HepG2 (cell line): ENCODE measurements around the gene GFRA1. TPM values are rescaled to one million over a fixed set of nuclear protein-coding genes. Genes with fewer than 3 reads are reported as not detected.
A peak's percentile ranks its signal among the peaks of the same experiment; 100 is the strongest.

ENCODE experiments used
- ATAC-seq: fragments of 200-7000 bp; cut with Tn5 transposase; 3 replicates; pipeline ENCODE4 v1.9.1; 2020; ENCODE audit warnings: mild to moderate bottlenecking, moderate library complexity
- BruUV-seq: library from RNA; stranded (reverse); fragments of 400-500 nt; replicated peaks from 2 replicates; lab custom pipeline; 2021; lab: Mats Ljungman, UMichigan
- CTCF ChIA-PET: fragments of 300-600 bp; formaldehyde crosslinking; extraction: SDS; loops from one replicate; lab custom pipeline; 2021; ENCODE audit warnings: low total read pairs, inconsistent platforms, low intra/inter-chr PET ratio; lab: Yijun Ruan, JAX
- POLR2A ChIA-PET: fragments of 350-600 bp; sonication (Branson Sonifier 250); formaldehyde crosslinking; loops from one replicate; lab custom pipeline; 2020; ENCODE audit warnings: antibody characterized with exemption, inconsistent platforms; lab: Yijun Ruan, JAX
- DNase-seq: peaks from one replicate; pipeline ENCODE4 v3.0.0-alpha.2; 2015; ENCODE audit warnings: low spot score
- FAIRE-seq: peaks from 3 replicates; lab custom pipeline; 2011; peaks lifted over from hg19 to GRCh38; lab: Jason Lieb, UNC
- H2AFZ ChIP-seq: one replicate; pipeline ENCODE4 v1.6.1; 2011; ENCODE audit warnings: low read length, inconsistent platforms
- H3K27ac ChIP-seq: fragments of 300-600 bp; 3 replicates; pipeline ENCODE4 v1.8.0; 2011; ENCODE audit warnings: mixed run types, mild to moderate bottlenecking, mixed read lengths, low read length, inconsistent platforms; ENCODE audit not compliant: insufficient read depth; ENCODE audit errors: extremely low read length
- H3K27me3 ChIP-seq, 2 experiments: fragments of 200-600 bp in 1 of 2; 2 replicates in 1 of 2; 3 replicates in 1 of 2; pipeline versions ENCODE4 v1.6.0 to v1.8.0; 2011; ENCODE audit warnings: low read length in 2 of 2, mild to moderate bottlenecking in 2 of 2, moderate library complexity in 2 of 2, inconsistent platforms in 1 of 2; ENCODE audit not compliant: insufficient read depth in 2 of 2, control insufficient read depth in 1 of 2
- H3K36me3 ChIP-seq, 2 experiments: fragments of 200-600 bp in 1 of 2; replicated peaks in 1 of 2; 2 replicates in 1 of 2; 3 replicates in 1 of 2; pipeline versions ENCODE4 v1.5.1 to v1.8.0; 2011; ENCODE audit warnings: low read length in 2 of 2, inconsistent platforms in 1 of 2; ENCODE audit not compliant: insufficient read depth in 2 of 2, control insufficient read depth in 1 of 2
- H3K4me1 ChIP-seq: 2 replicates; pipeline ENCODE4 v1.5.1; 2012; ENCODE audit warnings: low read length, inconsistent platforms; ENCODE audit not compliant: insufficient read depth
- H3K4me2 ChIP-seq: 2 replicates; pipeline ENCODE4 v1.6.0; 2011; ENCODE audit warnings: low read depth, low read length, inconsistent platforms
- H3K4me3 ChIP-seq, 3 experiments: fragments of 200-600 bp in 1 of 3; sonication (generic), shearing (Covaris generic) in 1 of 3; replicated peaks in 1 of 3; 2 replicates each; pipeline ENCODE4 v1.5.1; 2011 to 2016; ENCODE audit warnings: low read length in 3 of 3, inconsistent platforms in 2 of 3, low read depth in 2 of 3, mild to moderate bottlenecking in 2 of 3, control low read depth in 1 of 3, mixed read lengths in 1 of 3; ENCODE audit not compliant: insufficient read depth in 1 of 3
- H3K79me2 ChIP-seq: one replicate; pipeline ENCODE4 v1.6.1; 2011; ENCODE audit warnings: low read length, inconsistent platforms; ENCODE audit not compliant: insufficient read depth
- H3K9ac ChIP-seq: 2 replicates; pipeline ENCODE4 v1.6.0; 2011; ENCODE audit warnings: mild to moderate bottlenecking, low read depth, low read length, inconsistent platforms; ENCODE audit not compliant: insufficient read depth
- H3K9me3 ChIP-seq: 2 replicates; pipeline ENCODE4 v1.5.1; 2012; ENCODE audit warnings: mild to moderate bottlenecking, low read length
- H4K20me1 ChIP-seq: 2 replicates; pipeline ENCODE4 v1.6.0; 2011; ENCODE audit warnings: inconsistent platforms, mild to moderate bottlenecking, low read length, moderate library complexity; ENCODE audit not compliant: insufficient read depth
- ATF7 ChIP-seq, 2 experiments: fragments of 450-650 bp in 1 of 2; sonication (generic) in 1 of 2; formaldehyde crosslinking in 1 of 2; IDR thresholded peaks; 2 replicates each; pipeline versions ENCODE4 v1.4.0 to v1.6.1; 2016 to 2020; ENCODE audit warnings: antibody characterized with exemption in 1 of 2, mild to moderate bottlenecking in 1 of 2, missing genetic modification reagents in 1 of 2
- BCL6 ChIP-seq: IDR thresholded peaks from 2 replicates; pipeline ENCODE4 v1.6.1; 2016; ENCODE audit warnings: missing genetic modification reagents, missing compliant biosample characterization
- CREB1 ChIP-seq, 2 experiments: fragments of 450-650 bp in 1 of 2; IDR thresholded peaks; 2 replicates each; pipeline ENCODE4 v1.6.1; 2016 to 2017; ENCODE audit warnings: control low read depth in 1 of 2, mild to moderate bottlenecking in 1 of 2, missing compliant biosample characterization in 1 of 2, missing genetic modification characterization in 1 of 2
- ETV5 ChIP-seq: IDR thresholded peaks from 2 replicates; pipeline ENCODE4 v1.6.1; 2018; ENCODE audit warnings: missing biosample characterization, missing genetic modification reagents, inconsistent platforms, borderline replicate concordance
- GLI4 ChIP-seq: sonication (generic); formaldehyde crosslinking; IDR thresholded peaks from 2 replicates; pipeline ENCODE4 v1.5.1; 2020; ENCODE audit warnings: missing genetic modification reagents, mild to moderate bottlenecking, moderate library complexity, borderline replicate concordance
- KDM1A ChIP-seq: IDR thresholded peaks from 2 replicates; pipeline ENCODE4 v1.6.1; 2016; ENCODE audit warnings: missing compliant biosample characterization
- NFKB2 ChIP-seq: sonication (generic); formaldehyde crosslinking; IDR thresholded peaks from 2 replicates; pipeline ENCODE4 v1.4.0; 2020; ENCODE audit warnings: missing genetic modification reagents, borderline replicate concordance
- STAG1 ChIP-seq: sonication (generic); formaldehyde crosslinking; IDR thresholded peaks from 2 replicates; pipeline ENCODE4 v1.4.0; 2020; ENCODE audit warnings: missing genetic modification reagents
- TEF ChIP-seq: sonication (generic); formaldehyde crosslinking; IDR thresholded peaks from 2 replicates; pipeline ENCODE4 v1.5.0; 2020; ENCODE audit warnings: missing genetic modification reagents
- ZNF501 ChIP-seq: sonication (generic); formaldehyde crosslinking; IDR thresholded peaks from 2 replicates; pipeline ENCODE4 v1.5.1; 2020; ENCODE audit warnings: mild to moderate bottlenecking, moderate library complexity, missing genetic modification reagents
- WGBS: methylation state at CpG from one replicate; pipeline ENCODE4 v1.1.6; 2017; ENCODE audit warnings: low lambda C conversion rate; 5-methylcytosine and 5-hydroxymethylcytosine counted together
- in situ Hi-C: cut with HindIII; loops from 2 replicates; pipeline ENCODE4 v1.10.0; 2017; ENCODE audit warnings: low pct_unique_long_range_greater_than_20kb; ENCODE audit not compliant: extremely low pct_ligation_motif_present
- intact Hi-C: fragments of 100-400 bp; cut with micrococcal nuclease; formaldehyde crosslinking; loops from one replicate; pipeline ENCODE4 v1.10.0; 2022; ENCODE audit not compliant: unreplicated experiment
- polyA plus RNA-seq, 8 experiments: library from polyadenylated mRNA; depleted of rRNA in 3 of 8; stranded (reverse) in 7 of 8; unstranded in 1 of 8; fragments of >200 nt; fragmentation: Illumina TruSeq in 4 of 8; extraction: Trizol in 4 of 8; gene quantifications; 2 replicates each; pipeline versions ENCODE4 v1.2.1 to v1.2.3, GENCODE V29; 2011 to 2016; ENCODE audit warnings: low read depth in 4 of 8, missing spikeins in 1 of 8, mixed read lengths in 1 of 8; ENCODE audit not compliant: insufficient read depth in 1 of 8
- total RNA-seq, 5 experiments: library from RNA; depleted of rRNA; stranded (reverse); fragments of >200 nt; fragmentation: Illumina TruSeq; extraction: Trizol; gene quantifications; 2 replicates each; pipeline ENCODE4 v1.2.3, GENCODE V29; 2016; ENCODE audit warnings: low read depth in 1 of 5

GFRA1 gene
- total and polyA plus RNA-seq, 2 of the 13 experiments (the other 11 are each of a cell fraction or from before 2014, with no cell fraction given), result not detected

DNA sequence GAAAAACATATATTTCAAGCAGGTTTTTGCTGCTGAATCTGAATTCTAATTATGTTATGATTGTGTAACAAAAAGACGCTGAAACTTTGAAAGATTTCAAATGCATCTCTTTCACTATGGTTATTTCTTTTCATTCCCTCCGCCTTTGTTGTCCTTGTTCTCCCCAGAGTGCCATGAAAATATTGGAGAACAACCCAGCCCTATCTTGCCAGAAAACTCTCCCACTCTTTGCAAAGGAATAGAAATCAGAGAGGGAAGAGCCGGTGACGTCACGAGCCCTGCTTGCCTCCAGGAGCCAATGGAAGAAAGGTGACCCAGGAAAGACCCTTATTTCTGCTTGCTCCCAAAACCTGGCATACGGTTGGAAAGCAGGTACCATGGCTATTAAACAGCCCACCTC, 3.4 kb downstream of the GFRA1 start:
- ATAC-seq (no peak), DNase-seq (no peak), FAIRE-seq (no peak)
- TF ChIP-seq BCL6 (no peak), KDM1A (CRISPR knock-in tag) (no peak), CREB1 (IDR thresholded peaks at IDR 0.05) (peak; percentile 94), CREB1 (CRISPR knock-in tag; IDR thresholded peaks at IDR 0.05) (no peak), ZNF501 (CRISPR knock-in tag) (no peak), NFKB2 (no peak), TEF (CRISPR knock-in tag) (no peak), ETV5 (CRISPR knock-in tag) (no peak), ATF7 (IDR thresholded peaks at IDR 0.05) (peak; percentile 54), ATF7 (CRISPR knock-in tag; IDR thresholded peaks at IDR 0.05) (no peak)
- POLR2A ChIA-PET, result no interaction called here
- in situ Hi-C loops (no loop called here), intact Hi-C loops (no loop called here)
- 39% methylated on average over 6 of the region's 6 CpGs for WGBS
- H3K9me3 ChIP-seq, result no peaks in the 10 kb centered on the region
- no peak overlapping the region for H3K4me2 ChIP-seq
- no peak overlapping the region for H3K27ac ChIP-seq
- BruUV-seq, result no TSS peak
- no peaks in the 10 kb centered on the region for H3K4me1 ChIP-seq
- CTCF ChIA-PET, result no interaction called here
- no peaks in the 10 kb centered on the region for H4K20me1 ChIP-seq
- no peaks in the 10 kb centered on the region for H3K36me3 ChIP-seq
- no peak overlapping the region for H3K9ac ChIP-seq
- no peak overlapping the region for H2AFZ ChIP-seq
- H3K79me2 ChIP-seq, result no peaks in the 10 kb centered on the region
- H3K4me3 ChIP-seq, result no peak overlapping the region
- H3K27me3 ChIP-seq, result peaks cover 2 to 32% of the 10 kb centered on the region in 2 experiments; a peak in 4 of 5 replicates

- H3K4me1 ChIP-seq, result no peaks in the 10 kb centered on the region
- no peak overlapping the region for H3K4me2 ChIP-seq
- H3K9me3 ChIP-seq, result no peaks in the 10 kb centered on the region
- WGBS, result 8% methylated on average over 3 of the region's 3 CpGs
- FAIRE-seq (no peak), ATAC-seq (no peak), DNase-seq (no peak)
- no peaks in the 10 kb centered on the region for H3K79me2 ChIP-seq
- H3K36me3 ChIP-seq, result no peaks in the 10 kb centered on the region
- no TSS peak for BruUV-seq
- intact Hi-C loops, result no loop called here
- H3K27me3 ChIP-seq, result peaks cover 2 to 26% of the 10 kb centered on the region in 2 experiments; a peak in 3 of 5 replicates
- ChIA-PET POLR2A (no interaction called here), CTCF (no interaction called here)
- no peak overlapping the region for H3K27ac ChIP-seq
- in situ Hi-C loops, result no loop called here
- no peak overlapping the region for H2AFZ ChIP-seq
- TF ChIP-seq STAG1 (CRISPR knock-in tag) (peak; percentile 17; the same call in 1 of the 2 replicates), GLI4 (no peak)
- H3K4me3 ChIP-seq, result no peak overlapping the region
- H3K9ac ChIP-seq, result no peak overlapping the region
- no peaks in the 10 kb centered on the region for H4K20me1 ChIP-seq
Measured at GRCh38 chr10:116268976-116269375, 4.0 kb downstream of the GFRA1 start.
